HepG2 (cell line): Measurements from ENCODE around the gene BMP6. TPM values are rescaled to one million over a fixed set of nuclear protein-coding genes. Genes with fewer than 3 reads are reported as not detected.
A peak's percentile ranks its signal among the peaks of the same experiment; 100 is the strongest.

Experiments
- ATAC-seq: fragments of 200-7000 bp; cut with Tn5 transposase; 3 replicates; pipeline ENCODE4 v1.9.1; 2020; ENCODE audit warnings: mild to moderate bottlenecking, moderate library complexity
- BruUV-seq: library from RNA; stranded (reverse); fragments of 400-500 nt; replicated peaks from 2 replicates; lab custom pipeline; 2021; lab: Mats Ljungman, UMichigan
- CTCF ChIA-PET: fragments of 300-600 bp; formaldehyde crosslinking; extraction: SDS; loops from one replicate; lab custom pipeline; 2021; ENCODE audit warnings: low total read pairs, inconsistent platforms, low intra/inter-chr PET ratio; lab: Yijun Ruan, JAX
- POLR2A ChIA-PET: fragments of 350-600 bp; sonication (Branson Sonifier 250); formaldehyde crosslinking; loops from one replicate; lab custom pipeline; 2020; ENCODE audit warnings: antibody characterized with exemption, inconsistent platforms; lab: Yijun Ruan, JAX
- DNase-seq: peaks from one replicate; pipeline ENCODE4 v3.0.0-alpha.2; 2015; ENCODE audit warnings: low spot score
- FAIRE-seq: peaks from 3 replicates; lab custom pipeline; 2011; peaks lifted over from hg19 to GRCh38; lab: Jason Lieb, UNC
- H2AFZ ChIP-seq: one replicate; pipeline ENCODE4 v1.6.1; 2011; ENCODE audit warnings: low read length, inconsistent platforms
- H3K27ac ChIP-seq: fragments of 300-600 bp; 3 replicates; pipeline ENCODE4 v1.8.0; 2011; ENCODE audit warnings: mixed run types, mild to moderate bottlenecking, mixed read lengths, low read length, inconsistent platforms; ENCODE audit not compliant: insufficient read depth; ENCODE audit errors: extremely low read length
- H3K27me3 ChIP-seq, 2 experiments: fragments of 200-600 bp in 1 of 2; 2 replicates in 1 of 2; 3 replicates in 1 of 2; pipeline versions ENCODE4 v1.6.0 to v1.8.0; 2011; ENCODE audit warnings: low read length in 2 of 2, mild to moderate bottlenecking in 2 of 2, moderate library complexity in 2 of 2, inconsistent platforms in 1 of 2; ENCODE audit not compliant: insufficient read depth in 2 of 2, control insufficient read depth in 1 of 2
- H3K36me3 ChIP-seq, 2 experiments: fragments of 200-600 bp in 1 of 2; replicated peaks in 1 of 2; 2 replicates in 1 of 2; 3 replicates in 1 of 2; pipeline versions ENCODE4 v1.5.1 to v1.8.0; 2011; ENCODE audit warnings: low read length in 2 of 2, inconsistent platforms in 1 of 2; ENCODE audit not compliant: insufficient read depth in 2 of 2, control insufficient read depth in 1 of 2
- H3K4me1 ChIP-seq: 2 replicates; pipeline ENCODE4 v1.5.1; 2012; ENCODE audit warnings: low read length, inconsistent platforms; ENCODE audit not compliant: insufficient read depth
- H3K4me2 ChIP-seq: 2 replicates; pipeline ENCODE4 v1.6.0; 2011; ENCODE audit warnings: low read depth, low read length, inconsistent platforms
- H3K4me3 ChIP-seq, 3 experiments: fragments of 200-600 bp in 1 of 3; sonication (generic), shearing (Covaris generic) in 1 of 3; replicated peaks in 1 of 3; 2 replicates each; pipeline ENCODE4 v1.5.1; 2011 to 2016; ENCODE audit warnings: low read length in 3 of 3, inconsistent platforms in 2 of 3, low read depth in 2 of 3, mild to moderate bottlenecking in 2 of 3, control low read depth in 1 of 3, mixed read lengths in 1 of 3; ENCODE audit not compliant: insufficient read depth in 1 of 3
- H3K79me2 ChIP-seq: one replicate; pipeline ENCODE4 v1.6.1; 2011; ENCODE audit warnings: low read length, inconsistent platforms; ENCODE audit not compliant: insufficient read depth
- H3K9ac ChIP-seq: 2 replicates; pipeline ENCODE4 v1.6.0; 2011; ENCODE audit warnings: mild to moderate bottlenecking, low read depth, low read length, inconsistent platforms; ENCODE audit not compliant: insufficient read depth
- H3K9me3 ChIP-seq: 2 replicates; pipeline ENCODE4 v1.5.1; 2012; ENCODE audit warnings: mild to moderate bottlenecking, low read length
- H4K20me1 ChIP-seq: 2 replicates; pipeline ENCODE4 v1.6.0; 2011; ENCODE audit warnings: inconsistent platforms, mild to moderate bottlenecking, low read length, moderate library complexity; ENCODE audit not compliant: insufficient read depth
- ATF1 ChIP-seq: IDR thresholded peaks from 2 replicates; pipeline ENCODE4 v1.6.1; 2016; ENCODE audit warnings: mild to moderate bottlenecking, control low read depth
- CBX2 ChIP-seq, 2 experiments: fragments of 200-600 bp in 1 of 2; sonication (generic); formaldehyde crosslinking in 1 of 2; IDR thresholded peaks; 2 replicates each; pipeline versions ENCODE4 v1.7.0 to v1.8.1; 2018 to 2022; ENCODE audit warnings: low read depth in 2 of 2, low read length in 1 of 2, mild to moderate bottlenecking in 1 of 2, missing genetic modification reagents in 1 of 2
- MTA1 ChIP-seq: sonication (generic); formaldehyde crosslinking; IDR thresholded peaks from 2 replicates; pipeline ENCODE4 v1.4.0; 2020; ENCODE audit warnings: missing genetic modification reagents, mild to moderate bottlenecking, borderline replicate concordance
- ZBTB7B ChIP-seq: sonication (generic); formaldehyde crosslinking; IDR thresholded peaks from 2 replicates; pipeline ENCODE4 v1.4.0; 2020; ENCODE audit warnings: missing genetic modification reagents
- ZNF343 ChIP-seq: sonication (generic); formaldehyde crosslinking; IDR thresholded peaks from 2 replicates; pipeline ENCODE4 v1.4.0; 2020; ENCODE audit warnings: mild to moderate bottlenecking, missing genetic modification reagents
- ZNF484 ChIP-seq: sonication (generic); formaldehyde crosslinking; IDR thresholded peaks from 2 replicates; pipeline ENCODE4 v1.5.1; 2020; ENCODE audit warnings: mild to moderate bottlenecking, low read depth, missing genetic modification reagents, borderline replicate concordance
- ZNF850 ChIP-seq: sonication (generic); formaldehyde crosslinking; conservative IDR thresholded peaks from 2 replicates; pipeline ENCODE4 v1.9.0; 2021; ENCODE audit warnings: mild to moderate bottlenecking, missing genetic modification reagents
- WGBS: methylation state at CpG from one replicate; pipeline ENCODE4 v1.1.6; 2017; ENCODE audit warnings: low lambda C conversion rate; 5-methylcytosine and 5-hydroxymethylcytosine counted together
- in situ Hi-C: cut with HindIII; loops from 2 replicates; pipeline ENCODE4 v1.10.0; 2017; ENCODE audit warnings: low pct_unique_long_range_greater_than_20kb; ENCODE audit not compliant: extremely low pct_ligation_motif_present
- intact Hi-C: fragments of 100-400 bp; cut with micrococcal nuclease; formaldehyde crosslinking; loops from one replicate; pipeline ENCODE4 v1.10.0; 2022; ENCODE audit not compliant: unreplicated experiment
- polyA plus RNA-seq, 8 experiments: library from polyadenylated mRNA; depleted of rRNA in 3 of 8; stranded (reverse) in 7 of 8; unstranded in 1 of 8; fragments of >200 nt; fragmentation: Illumina TruSeq in 4 of 8; extraction: Trizol in 4 of 8; gene quantifications; 2 replicates each; pipeline versions ENCODE4 v1.2.1 to v1.2.3, GENCODE V29; 2011 to 2016; ENCODE audit warnings: low read depth in 4 of 8, missing spikeins in 1 of 8, mixed read lengths in 1 of 8; ENCODE audit not compliant: insufficient read depth in 1 of 8
- total RNA-seq, 5 experiments: library from RNA; depleted of rRNA; stranded (reverse); fragments of >200 nt; fragmentation: Illumina TruSeq; extraction: Trizol; gene quantifications; 2 replicates each; pipeline ENCODE4 v1.2.3, GENCODE V29; 2016; ENCODE audit warnings: low read depth in 1 of 5
- TF ChIP-seq, protein P1 (sequence below): IDR thresholded peaks from 2 replicates; pipeline ENCODE4 v1.6.1; 2012; ENCODE audit warnings: inconsistent platforms
- TF ChIP-seq, protein P2 (sequence below): sonication (generic); formaldehyde crosslinking; IDR thresholded peaks from 2 replicates; pipeline ENCODE4 v1.4.0; 2020; ENCODE audit warnings: mild to moderate bottlenecking, missing genetic modification reagents
- TF ChIP-seq, protein P3 (sequence below): sonication (generic); formaldehyde crosslinking; conservative IDR thresholded peaks from 2 replicates; pipeline ENCODE4 v1.8.0; 2022; ENCODE audit warnings: mild to moderate bottlenecking, moderate library complexity, missing genetic modification reagents
- TF ChIP-seq, protein P4 (sequence below): sonication (generic); formaldehyde crosslinking; IDR thresholded peaks from 2 replicates; pipeline ENCODE4 v1.8.1; 2023; ENCODE audit warnings: mild to moderate bottlenecking, missing genetic modification reagents

BMP6 gene
- total and polyA plus RNA-seq, 2 of the 13 experiments (the other 11 are each of a cell fraction or from before 2014, with no cell fraction given) = 0.09 to 0.18 TPM

DNA sequence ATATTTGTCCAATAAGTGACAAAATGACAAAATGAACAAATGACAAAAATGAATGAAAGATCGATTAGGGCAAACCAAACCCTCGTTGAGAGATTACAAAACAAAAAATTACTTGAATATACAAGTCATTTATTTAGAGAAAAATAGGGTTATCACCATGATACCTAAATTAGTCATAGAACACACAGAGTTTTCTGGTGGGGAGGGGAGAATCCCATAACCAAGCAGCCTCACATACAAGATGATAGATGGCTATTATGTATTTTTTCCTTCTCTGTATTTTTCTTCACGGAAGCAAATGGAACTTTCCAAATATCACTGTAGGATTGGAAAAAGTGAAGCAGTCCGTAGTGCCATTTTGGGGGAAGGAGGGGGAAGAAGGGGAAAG, 28.5 kb upstream of the BMP6 start:
- no peak for ATAC-seq
- no TSS peak for BruUV-seq
- POLR2A ChIA-PET = no interaction called here
- FAIRE-seq = no peak
- peaks cover 33% of the 10 kb centered on the region for H3K4me1 ChIP-seq
- intact Hi-C loops = no loop called here
- TF ChIP-seq, protein P1, sequence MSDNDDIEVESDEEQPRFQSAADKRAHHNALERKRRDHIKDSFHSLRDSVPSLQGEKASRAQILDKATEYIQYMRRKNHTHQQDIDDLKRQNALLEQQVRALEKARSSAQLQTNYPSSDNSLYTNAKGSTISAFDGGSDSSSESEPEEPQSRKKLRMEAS = no peak
- TF ChIP-seq ZNF343 = no peak
- TF ChIP-seq, all 625 proteins: peak for 0
- Histone ChIP-seq H3K4me3 (no peak overlapping the region), H3K36me3 (no peaks in the 10 kb centered on the region), H3K27me3 (peaks cover 0 to 3% of the 10 kb centered on the region in 2 experiments; a peak in 2 of 5 replicates), H3K9ac (no peak overlapping the region), H3K79me2 (no peaks in the 10 kb centered on the region), H3K9me3 (no peaks in the 10 kb centered on the region), H3K4me2 (peak overlapping the region; percentile 56), H2AFZ (no peak overlapping the region), H4K20me1 (no peaks in the 10 kb centered on the region), H3K27ac (no peak overlapping the region)
- DNase-seq = no peak
- in situ Hi-C loops = no loop called here
- CTCF ChIA-PET = no interaction called here
- 55% methylated on average over 4 of the region's 4 CpGs for WGBS

- Histone ChIP-seq H4K20me1 (no peaks in the 10 kb centered on the region), H3K4me1 (peaks cover 32% of the 10 kb centered on the region), H3K4me2 (peak overlapping the region; percentile 56), H3K27ac (no peak overlapping the region), H3K36me3 (no peaks in the 10 kb centered on the region), H3K9me3 (no peaks in the 10 kb centered on the region), H3K79me2 (no peaks in the 10 kb centered on the region), H2AFZ (peak overlapping the region; percentile 44), H3K4me3 (peak overlapping the region in 1 of 3 experiments; percentile 32; a peak in 3 of 6 replicates), H3K27me3 (peaks cover 0 to 3% of the 10 kb centered on the region in 2 experiments; a peak in 2 of 5 replicates), H3K9ac (no peak overlapping the region)
- POLR2A ChIA-PET = interaction anchor here (0.9 to 2.0 kb wide), 3 partner anchors 42 to 404 kb away, joined by 3 to 9 read pairs (median 4); partner anchors contain the start of genes DSP and EEF1E1
- BruUV-seq = no TSS peak
- FAIRE-seq = peak; percentile 87
- WGBS = 8% methylated on average over 12 of the region's 12 CpGs
- intact Hi-C loops = no loop called here
- CTCF ChIA-PET = no interaction called here
- DNase-seq = peak; percentile 84
- in situ Hi-C loops = no loop called here
- peak; percentile 60; the same call in 2 of the 3 replicates for ATAC-seq
- TF ChIP-seq, protein P2, sequence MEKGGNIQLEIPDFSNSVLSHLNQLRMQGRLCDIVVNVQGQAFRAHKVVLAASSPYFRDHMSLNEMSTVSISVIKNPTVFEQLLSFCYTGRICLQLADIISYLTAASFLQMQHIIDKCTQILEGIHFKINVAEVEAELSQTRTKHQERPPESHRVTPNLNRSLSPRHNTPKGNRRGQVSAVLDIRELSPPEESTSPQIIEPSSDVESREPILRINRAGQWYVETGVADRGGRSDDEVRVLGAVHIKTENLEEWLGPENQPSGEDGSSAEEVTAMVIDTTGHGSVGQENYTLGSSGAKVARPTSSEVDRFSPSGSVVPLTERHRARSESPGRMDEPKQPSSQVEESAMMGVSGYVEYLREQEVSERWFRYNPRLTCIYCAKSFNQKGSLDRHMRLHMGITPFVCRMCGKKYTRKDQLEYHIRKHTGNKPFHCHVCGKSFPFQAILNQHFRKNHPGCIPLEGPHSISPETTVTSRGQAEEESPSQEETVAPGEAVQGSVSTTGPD (CRISPR knock-in tag) = no peak; the same call in 1 of the 2 replicates
- TF ChIP-seq, protein P3, sequence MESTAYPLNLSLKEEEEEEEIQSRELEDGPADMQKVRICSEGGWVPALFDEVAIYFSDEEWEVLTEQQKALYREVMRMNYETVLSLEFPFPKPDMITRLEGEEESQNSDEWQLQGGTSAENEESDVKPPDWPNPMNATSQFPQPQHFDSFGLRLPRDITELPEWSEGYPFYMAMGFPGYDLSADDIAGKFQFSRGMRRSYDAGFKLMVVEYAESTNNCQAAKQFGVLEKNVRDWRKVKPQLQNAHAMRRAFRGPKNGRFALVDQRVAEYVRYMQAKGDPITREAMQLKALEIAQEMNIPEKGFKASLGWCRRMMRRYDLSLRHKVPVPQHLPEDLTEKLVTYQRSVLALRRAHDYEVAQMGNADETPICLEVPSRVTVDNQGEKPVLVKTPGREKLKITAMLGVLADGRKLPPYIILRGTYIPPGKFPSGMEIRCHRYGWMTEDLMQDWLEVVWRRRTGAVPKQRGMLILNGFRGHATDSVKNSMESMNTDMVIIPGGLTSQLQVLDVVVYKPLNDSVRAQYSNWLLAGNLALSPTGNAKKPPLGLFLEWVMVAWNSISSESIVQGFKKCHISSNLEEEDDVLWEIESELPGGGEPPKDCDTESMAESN (CRISPR knock-in tag) = no peak
- peak; percentile 31; the same call in 1 of the 2 replicates for TF ChIP-seq ATF1 (CRISPR knock-in tag)
- no peak for TF ChIP-seq MTA1
- no peak for TF ChIP-seq ZBTB7B
- no peak for TF ChIP-seq CBX2 (IDR thresholded peaks at IDR 0.05; ENCODE audit: low read depth, low read length)
- TF ChIP-seq CBX2 (CRISPR knock-in tag; IDR thresholded peaks at IDR 0.05; ENCODE audit: low read depth) = no peak
- no peak for TF ChIP-seq ZNF850 (CRISPR knock-in tag)
- TF ChIP-seq, protein P4, sequence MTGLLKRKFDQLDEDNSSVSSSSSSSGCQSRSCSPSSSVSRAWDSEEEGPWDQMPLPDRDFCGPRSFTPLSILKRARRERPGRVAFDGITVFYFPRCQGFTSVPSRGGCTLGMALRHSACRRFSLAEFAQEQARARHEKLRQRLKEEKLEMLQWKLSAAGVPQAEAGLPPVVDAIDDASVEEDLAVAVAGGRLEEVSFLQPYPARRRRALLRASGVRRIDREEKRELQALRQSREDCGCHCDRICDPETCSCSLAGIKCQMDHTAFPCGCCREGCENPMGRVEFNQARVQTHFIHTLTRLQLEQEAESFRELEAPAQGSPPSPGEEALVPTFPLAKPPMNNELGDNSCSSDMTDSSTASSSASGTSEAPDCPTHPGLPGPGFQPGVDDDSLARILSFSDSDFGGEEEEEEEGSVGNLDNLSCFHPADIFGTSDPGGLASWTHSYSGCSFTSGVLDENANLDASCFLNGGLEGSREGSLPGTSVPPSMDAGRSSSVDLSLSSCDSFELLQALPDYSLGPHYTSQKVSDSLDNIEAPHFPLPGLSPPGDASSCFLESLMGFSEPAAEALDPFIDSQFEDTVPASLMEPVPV = no peak
- no peak for TF ChIP-seq ZNF484 (CRISPR knock-in tag)
These were observed 27.9 kb upstream of the BMP6 start for GRCh38 chr6:7697820-7698623.
